ENCODE data around the gene ADGRG2. TPM values are rescaled to one million over a fixed set of nuclear protein-coding genes. Genes with fewer than 3 reads are reported as not detected.

Gene ADGRG2, protein sequence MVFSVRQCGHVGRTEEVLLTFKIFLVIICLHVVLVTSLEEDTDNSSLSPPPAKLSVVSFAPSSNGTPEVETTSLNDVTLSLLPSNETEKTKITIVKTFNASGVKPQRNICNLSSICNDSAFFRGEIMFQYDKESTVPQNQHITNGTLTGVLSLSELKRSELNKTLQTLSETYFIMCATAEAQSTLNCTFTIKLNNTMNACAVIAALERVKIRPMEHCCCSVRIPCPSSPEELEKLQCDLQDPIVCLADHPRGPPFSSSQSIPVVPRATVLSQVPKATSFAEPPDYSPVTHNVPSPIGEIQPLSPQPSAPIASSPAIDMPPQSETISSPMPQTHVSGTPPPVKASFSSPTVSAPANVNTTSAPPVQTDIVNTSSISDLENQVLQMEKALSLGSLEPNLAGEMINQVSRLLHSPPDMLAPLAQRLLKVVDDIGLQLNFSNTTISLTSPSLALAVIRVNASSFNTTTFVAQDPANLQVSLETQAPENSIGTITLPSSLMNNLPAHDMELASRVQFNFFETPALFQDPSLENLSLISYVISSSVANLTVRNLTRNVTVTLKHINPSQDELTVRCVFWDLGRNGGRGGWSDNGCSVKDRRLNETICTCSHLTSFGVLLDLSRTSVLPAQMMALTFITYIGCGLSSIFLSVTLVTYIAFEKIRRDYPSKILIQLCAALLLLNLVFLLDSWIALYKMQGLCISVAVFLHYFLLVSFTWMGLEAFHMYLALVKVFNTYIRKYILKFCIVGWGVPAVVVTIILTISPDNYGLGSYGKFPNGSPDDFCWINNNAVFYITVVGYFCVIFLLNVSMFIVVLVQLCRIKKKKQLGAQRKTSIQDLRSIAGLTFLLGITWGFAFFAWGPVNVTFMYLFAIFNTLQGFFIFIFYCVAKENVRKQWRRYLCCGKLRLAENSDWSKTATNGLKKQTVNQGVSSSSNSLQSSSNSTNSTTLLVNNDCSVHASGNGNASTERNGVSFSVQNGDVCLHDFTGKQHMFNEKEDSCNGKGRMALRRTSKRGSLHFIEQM
- total RNA-seq (1 to 10 TPM; 1.8 to 3.0 (median 1.9) TPM), polyA plus RNA-seq (1 to 10 TPM; 1.9 to 2.3 (median 2.0) TPM)
- long read RNA-seq, donor 1: 0 reads
- long read RNA-seq, donor 2: 0 reads

GRCh38 chrX:19121898-19122640, at the start of gene ADGRG2:
ADGRG2 (minus strand) TSS chrX:19122468; CDS start chrX:19068834, 53,634 bp downstream.
- Histone ChIP-seq H3K36me3 (no peaks in the 10 kb centered on the region), H3K4me3 (peak within 1 kb of the TSS in 7 of 8 donors; percentile 29 to 64 (median 33)), H3K9me3 (no peaks in the 10 kb centered on the region), H3K27ac (peak within 1 kb of the TSS in 1 of 8 donors; percentile 9), H3K4me1 (peaks cover 0 to 10% (median 4%) of the 10 kb centered on the region in 6 donors), H3K27me3 (replicated peaks in 1 of 7) (peaks cover 0 to 69% (median 29%) of the 10 kb centered on the region in 7 donors)
- intact Hi-C loops (cut with DNase I; ENCODE audit: low total_unique reads): no loop called here
- TF ChIP-seq CTCF (IDR thresholded peaks at IDR 0.05 in 8 of 11, conservative IDR thresholded peaks at IDR 0.05 in 3 of 11): no peak
- no peak for TF ChIP-seq POLR2AphosphoS5 (IDR thresholded peaks at IDR 0.05)
- no peak for TF ChIP-seq POLR2A (IDR thresholded peaks at IDR 0.05)
- 0 to 31% (median 2%) methylated on average over 2 to 107 of the region's 107 CpGs for WGBS, 5 donors
- no peak for DNase-seq

- TF ChIP-seq POLR2AphosphoS5 (IDR thresholded peaks at IDR 0.05) (no peak), POLR2A (IDR thresholded peaks at IDR 0.05) (no peak), CTCF (IDR thresholded peaks at IDR 0.05 in 8 of 11, conservative IDR thresholded peaks at IDR 0.05 in 3 of 11) (no peak)
- WGBS, 5 donors: 66 to 83% (median 82%) methylated on average over 5 of the region's 5 CpGs
- Histone ChIP-seq H3K27me3 (replicated peaks in 1 of 7) (no peaks in the 10 kb centered on the region), H3K4me3 (no peak overlapping the region), H3K9me3 (peaks cover 0 to 5% (median 0%) of the 10 kb centered on the region in 8 donors), H3K36me3 (no peaks in the 10 kb centered on the region), H3K27ac (no peak overlapping the region), H3K4me1 (no peaks in the 10 kb centered on the region)
- DNase-seq: no peak
- intact Hi-C loops (cut with DNase I; ENCODE audit: low total_unique reads): no loop called here
Observed at GRCh38 chrX:19168609-19169008, 46.3 kb upstream of the ADGRG2 start.

DNA sequence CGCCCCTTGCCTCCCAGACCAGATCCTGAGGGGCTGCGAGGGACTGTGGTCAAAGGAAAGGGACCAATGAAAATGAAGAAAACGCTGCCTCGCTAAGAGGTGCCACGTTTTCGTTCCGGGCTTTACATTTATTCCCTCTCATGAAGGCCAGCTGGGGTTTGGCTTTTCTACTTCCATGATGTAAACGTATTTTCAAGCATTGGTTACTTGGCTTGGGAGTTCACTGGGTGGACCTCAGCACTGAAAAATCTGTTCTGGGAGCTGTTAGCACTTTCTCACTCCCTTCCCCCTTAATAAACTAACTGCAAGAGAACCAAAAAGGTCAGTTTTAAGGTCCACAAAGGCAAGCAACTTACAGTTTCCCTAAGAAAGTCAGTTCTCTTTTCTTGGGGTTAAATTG, 40.6 kb upstream of the ADGRG2 start:
- Histone ChIP-seq H3K9me3 (no peaks in the 10 kb centered on the region), H3K27ac (no peak overlapping the region), H3K36me3 (no peaks in the 10 kb centered on the region), H3K4me1 (no peaks in the 10 kb centered on the region), H3K4me3 (no peak overlapping the region), H3K27me3 (replicated peaks in 1 of 7) (no peaks in the 10 kb centered on the region)
- TF ChIP-seq POLR2AphosphoS5 (IDR thresholded peaks at IDR 0.05): no peak
- TF ChIP-seq CTCF (IDR thresholded peaks at IDR 0.05 in 8 of 11, conservative IDR thresholded peaks at IDR 0.05 in 3 of 11): no peak
- no peak for TF ChIP-seq POLR2A (IDR thresholded peaks at IDR 0.05)
- no peak for DNase-seq
- 67 to 84% (median 82%) methylated on average over 8 of the region's 8 CpGs for WGBS, 5 donors
- intact Hi-C loops (cut with DNase I; ENCODE audit: low total_unique reads): no loop called here

Data from spleen (tissue), 13 donors.